Effector memory CD4-positive, alpha-beta T cell (primary cell): ENCODE data around the gene FAM151A.

Source experiments
- DNase-seq, 3 donors: peaks; one replicate each; pipeline ENCODE4 v3.0.0-alpha.2; 2020
- H3K27ac ChIP-seq: 2 replicates; pipeline ENCODE4 v1.7.0; 2013; ENCODE audit warnings: mild to moderate bottlenecking, low read length, moderate library complexity; ENCODE audit not compliant: insufficient read depth, poor library complexity, severe bottlenecking
- H3K27me3 ChIP-seq: replicated peaks from 2 replicates; pipeline ENCODE4 v1.7.0; 2013; ENCODE audit warnings: mild to moderate bottlenecking, low read length; ENCODE audit not compliant: insufficient read depth, control insufficient read depth, poor library complexity, severe bottlenecking
- H3K36me3 ChIP-seq: 2 replicates; pipeline ENCODE4 v1.7.0; 2013; ENCODE audit warnings: mild to moderate bottlenecking, low read length, moderate library complexity; ENCODE audit not compliant: control insufficient read depth, insufficient read depth
- H3K4me1 ChIP-seq: 2 replicates; pipeline ENCODE4 v1.7.0; 2013; ENCODE audit warnings: low read length, mild to moderate bottlenecking; ENCODE audit not compliant: control insufficient read depth, insufficient read depth, poor library complexity, severe bottlenecking
- H3K4me3 ChIP-seq: 2 replicates; pipeline ENCODE4 v1.7.0; 2013; ENCODE audit warnings: low read length, low read depth, mild to moderate bottlenecking; ENCODE audit not compliant: insufficient read depth, poor library complexity, severe bottlenecking
- H3K9me3 ChIP-seq: 2 replicates; pipeline ENCODE4 v1.7.0; 2013; ENCODE audit warnings: mild to moderate bottlenecking, low read length, moderate library complexity; ENCODE audit not compliant: control insufficient read depth

The FAM151A gene

GRCh38 chr1:54593571-54594160 is 29.7 kb downstream of the FAM151A start:
- H3K27ac ChIP-seq: no peak overlapping the region

GRCh38 chr1:54591127-54591756 is 32.1 kb downstream of the FAM151A start:
- Histone ChIP-seq H3K27me3 (no peaks in the 10 kb centered on the region), H3K4me1 (no peaks in the 10 kb centered on the region), H3K36me3 (no peaks in the 10 kb centered on the region), H3K4me3 (no peak overlapping the region), H3K9me3 (no peaks in the 10 kb centered on the region), H3K27ac (no peak overlapping the region)
- no peak for DNase-seq

More at GRCh38 chr1:54593571-54594160, 29.7 kb downstream of the FAM151A start:
- Histone ChIP-seq H3K27me3 (no peaks in the 10 kb centered on the region), H3K4me1 (no peaks in the 10 kb centered on the region), H3K4me3 (no peak overlapping the region), H3K9me3 (no peaks in the 10 kb centered on the region), H3K36me3 (no peaks in the 10 kb centered on the region)
- DNase-seq: no peak

- Histone ChIP-seq H3K36me3 (no peaks in the 10 kb centered on the region), H3K9me3 (no peaks in the 10 kb centered on the region), H3K27ac (no peak overlapping the region), H3K4me3 (no peak overlapping the region), H3K4me1 (no peaks in the 10 kb centered on the region), H3K27me3 (no peaks in the 10 kb centered on the region)
- no peak for DNase-seq
Measured at GRCh38 chr1:54588377-54588776, 34.9 kb downstream of the FAM151A start.

- Histone ChIP-seq H3K4me1 (no peaks in the 10 kb centered on the region), H3K36me3 (no peaks in the 10 kb centered on the region), H3K27me3 (no peaks in the 10 kb centered on the region), H3K27ac (no peak overlapping the region), H3K9me3 (no peaks in the 10 kb centered on the region), H3K4me3 (no peak overlapping the region)
- DNase-seq: no peak
Measured at GRCh38 chr1:54585181-54586066, 37.9 kb downstream of the FAM151A start.

GRCh38 chr1:54584575-54584974 is 38.8 kb downstream of the FAM151A start:
- no peaks in the 10 kb centered on the region for H3K4me1 ChIP-seq
- no peak for DNase-seq
- no peaks in the 10 kb centered on the region for H3K27me3 ChIP-seq
- H3K9me3 ChIP-seq: no peaks in the 10 kb centered on the region
- H3K27ac ChIP-seq: no peak overlapping the region
- H3K36me3 ChIP-seq: no peaks in the 10 kb centered on the region
- no peak overlapping the region for H3K4me3 ChIP-seq

- H3K27me3 ChIP-seq: no peaks in the 10 kb centered on the region
- no peaks in the 10 kb centered on the region for H3K9me3 ChIP-seq
- H3K4me3 ChIP-seq: no peak overlapping the region
- H3K27ac ChIP-seq: no peak overlapping the region
- DNase-seq: no peak
- H3K36me3 ChIP-seq: no peaks in the 10 kb centered on the region
- no peaks in the 10 kb centered on the region for H3K4me1 ChIP-seq
Measured at GRCh38 chr1:54583871-54584270, 39.5 kb downstream of the FAM151A start.

GRCh38 chr1:54583307-54583686 is 40.0 kb downstream of the FAM151A start:
- no peaks in the 10 kb centered on the region for H3K4me1 ChIP-seq
- H3K9me3 ChIP-seq: no peaks in the 10 kb centered on the region

GRCh38 chr1:54582566-54583306 is 40.6 kb downstream of the FAM151A start:
- Histone ChIP-seq H3K4me1 (no peaks in the 10 kb centered on the region), H3K9me3 (no peaks in the 10 kb centered on the region), H3K4me3 (no peak overlapping the region), H3K27me3 (no peaks in the 10 kb centered on the region), H3K27ac (no peak overlapping the region), H3K36me3 (no peaks in the 10 kb centered on the region)
- no peak for DNase-seq

More at GRCh38 chr1:54583307-54583686, 40.0 kb downstream of the FAM151A start:
- H3K27me3 ChIP-seq: no peaks in the 10 kb centered on the region
- no peaks in the 10 kb centered on the region for H3K36me3 ChIP-seq
- DNase-seq: no peak
- no peak overlapping the region for H3K27ac ChIP-seq
- H3K4me3 ChIP-seq: no peak overlapping the region

GRCh38 chr1:54581621-54582035 is 41.7 kb downstream of the FAM151A start:
- no peaks in the 10 kb centered on the region for H3K9me3 ChIP-seq
- no peak overlapping the region for H3K4me3 ChIP-seq
- H3K36me3 ChIP-seq: no peaks in the 10 kb centered on the region
- no peaks in the 10 kb centered on the region for H3K27me3 ChIP-seq
- H3K4me1 ChIP-seq: no peaks in the 10 kb centered on the region
- H3K27ac ChIP-seq: no peak overlapping the region
- DNase-seq: no peak
